ENCODE data around the gene MED29. TPM values are rescaled to one million over a fixed set of nuclear protein-coding genes. Genes with fewer than 3 reads are reported as not detected.

Gene MED29
- total and polyA plus RNA-seq, 2 experiments from 2014 or later = 43.8 to 59.6 TPM

- Histone ChIP-seq H3K27me3 (no peaks in the 10 kb centered on the region), H3K9me3 (ENCODE audit: low read depth) (no peaks in the 10 kb centered on the region), H3K36me3 (peaks cover 67% of the 10 kb centered on the region), H3K4me3 (no peak overlapping the region), H3K27ac (no peak overlapping the region), H3K4me1 (ENCODE audit: low read depth) (no peaks in the 10 kb centered on the region)
- no peak for DNase-seq (ENCODE audit: low read depth in 1 of 2, low spot score in 1 of 2)
- TF ChIP-seq CTCF (IDR thresholded peaks at IDR 0.05; ENCODE audit: low read depth, low read length) = no peak
These were observed 11.2 kb upstream of the MED29 start for GRCh38 chr19:39379865-39380396.

DNA sequence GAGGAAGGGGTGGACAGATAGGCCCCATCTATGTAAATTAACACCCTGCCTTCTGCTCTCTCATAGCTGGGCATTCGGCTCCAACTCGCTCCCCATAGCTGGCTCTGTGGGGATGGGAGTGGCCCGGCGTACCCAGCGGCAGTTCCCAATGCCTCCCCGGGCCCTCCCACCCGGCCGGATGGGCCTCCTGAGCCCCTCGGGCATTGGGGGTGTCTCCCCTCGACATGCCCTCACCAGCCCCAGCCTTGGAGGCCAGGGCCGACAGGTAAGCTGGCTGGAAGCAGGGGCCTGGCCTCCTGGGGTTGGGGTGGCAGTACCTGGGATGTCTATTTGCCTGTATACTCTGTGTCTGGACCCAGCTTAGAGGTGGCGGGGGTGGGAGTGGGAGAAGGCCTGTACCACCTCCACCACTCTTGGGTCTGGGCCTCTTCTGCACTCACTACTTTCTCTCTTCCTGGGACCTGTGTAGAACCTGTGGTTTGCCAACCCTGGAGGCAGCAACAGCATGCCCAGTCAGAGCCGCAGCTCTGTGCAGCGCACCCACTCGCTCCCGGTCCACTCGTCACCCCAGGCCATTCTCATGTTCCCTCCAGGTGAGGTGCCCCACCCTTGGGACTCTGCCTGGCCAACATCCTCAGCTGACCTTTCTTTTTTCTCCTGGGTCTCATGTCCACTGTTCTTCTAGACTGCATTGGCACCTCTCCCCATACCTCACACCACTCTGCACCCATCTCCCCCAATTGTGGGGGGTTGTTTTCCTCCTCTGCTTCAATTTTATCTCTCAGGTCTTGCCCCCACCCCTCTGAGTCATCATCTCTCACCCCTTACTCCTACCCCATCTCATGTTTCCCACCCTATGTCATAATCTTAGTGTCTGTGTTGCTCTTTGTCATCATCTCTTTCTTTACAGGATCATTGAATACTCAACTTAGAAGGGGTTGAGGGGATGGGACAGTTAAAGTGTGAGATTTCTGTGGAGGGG lies 10.4 kb upstream of the MED29 start:
- Histone ChIP-seq H3K4me1 (ENCODE audit: low read depth) (no peaks in the 10 kb centered on the region), H3K36me3 (peaks cover 64% of the 10 kb centered on the region), H3K27me3 (no peaks in the 10 kb centered on the region), H3K4me3 (no peak overlapping the region), H3K9me3 (ENCODE audit: low read depth) (no peaks in the 10 kb centered on the region), H3K27ac (no peak overlapping the region)
- DNase-seq (ENCODE audit: low read depth in 1 of 2, low spot score in 1 of 2) = no peak
- no peak for TF ChIP-seq CTCF (IDR thresholded peaks at IDR 0.05; ENCODE audit: low read depth, low read length)

- DNase-seq (ENCODE audit: low read depth in 1 of 2, low spot score in 1 of 2) = no peak
- Histone ChIP-seq H3K4me3 (no peak overlapping the region), H3K9me3 (ENCODE audit: low read depth) (no peaks in the 10 kb centered on the region), H3K27ac (no peak overlapping the region), H3K4me1 (ENCODE audit: low read depth) (no peaks in the 10 kb centered on the region), H3K36me3 (peaks cover 71% of the 10 kb centered on the region), H3K27me3 (no peaks in the 10 kb centered on the region)
- TF ChIP-seq CTCF (IDR thresholded peaks at IDR 0.05; ENCODE audit: low read depth, low read length) = no peak
These were observed 9.1 kb upstream of the MED29 start for GRCh38 chr19:39381910-39382611.

DNA sequence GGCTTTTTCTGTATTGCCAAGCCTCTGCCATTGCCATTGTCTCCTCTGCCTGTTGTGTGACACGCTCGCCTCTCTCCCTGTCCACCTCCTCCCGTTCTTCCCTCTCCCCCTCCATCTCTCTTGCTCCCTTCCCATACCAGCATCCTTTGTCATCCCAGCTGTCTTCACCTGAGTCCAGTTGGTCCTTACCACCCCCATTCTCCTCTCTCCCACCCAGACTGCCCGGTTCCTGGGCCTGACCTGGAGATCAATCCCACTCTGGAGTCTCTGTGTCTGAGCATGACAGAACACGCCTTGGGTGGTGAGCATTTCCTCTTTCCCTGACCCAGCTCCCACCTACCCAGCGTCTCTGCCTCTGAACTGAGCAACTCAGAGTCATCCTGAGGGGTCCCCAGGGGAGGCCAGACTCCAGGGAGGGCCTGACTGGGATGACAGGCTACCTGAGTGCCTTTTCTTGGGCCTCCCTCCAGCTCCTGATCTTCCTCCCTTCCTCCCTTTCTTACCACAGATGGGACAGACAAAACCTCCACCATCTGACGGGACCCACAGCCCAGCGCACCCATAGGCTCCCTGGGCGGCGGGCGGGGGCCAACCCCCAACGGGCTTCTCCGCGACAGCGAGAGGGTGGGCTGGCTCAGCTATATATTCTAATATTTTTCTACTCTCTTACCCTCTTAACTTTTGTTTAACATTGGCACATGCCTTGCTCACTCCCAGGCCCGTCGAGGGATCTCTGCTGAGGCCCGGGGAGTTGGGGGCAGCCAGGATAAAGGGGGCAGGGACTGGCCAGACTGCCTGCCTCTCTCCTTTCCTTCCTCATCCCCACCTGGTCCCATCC lies 8.0 kb upstream of the MED29 start:
- no peak for TF ChIP-seq CTCF (IDR thresholded peaks at IDR 0.05; ENCODE audit: low read depth, low read length)
- Histone ChIP-seq H3K36me3 (peaks cover 70% of the 10 kb centered on the region), H3K4me3 (no peak overlapping the region), H3K27me3 (no peaks in the 10 kb centered on the region), H3K9me3 (ENCODE audit: low read depth) (no peaks in the 10 kb centered on the region), H3K27ac (no peak overlapping the region), H3K4me1 (ENCODE audit: low read depth) (no peaks in the 10 kb centered on the region)
- DNase-seq (ENCODE audit: low read depth in 1 of 2, low spot score in 1 of 2) = no peak
